Kidney glomerular epithelial cell (primary cell): ENCODE data around the gene ZIC4.

ENCODE experiments used
- DNase-seq: peaks from one replicate; lab custom pipeline; 2025; lab: John Stamatoyannopoulos, UW

ZIC4 gene

GRCh38 chr3:147351301-147351700 is 55.0 kb downstream of the ZIC4 start:
- no peak for DNase-seq

- no peak for DNase-seq
Observed at GRCh38 chr3:147348976-147349375, 57.4 kb downstream of the ZIC4 start.

GRCh38 chr3:147343926-147344325 is 62.4 kb downstream of the ZIC4 start:
- DNase-seq, result no peak

- DNase-seq, result no peak
Observed at GRCh38 chr3:147341727-147342126, 64.6 kb downstream of the ZIC4 start.

GRCh38 chr3:147336543-147337278 is 69.6 kb downstream of the ZIC4 start:
- no peak for DNase-seq
